ENCODE measurements around the gene IFNL4. TPM values are rescaled to one million over a fixed set of nuclear protein-coding genes. Genes with fewer than 3 reads are reported as not detected.
"Not testable (repeated sequence)": the region's sequence is repeated elsewhere in the genome, so short reads cannot be mapped to it uniquely, and the experiment has no call there.

The IFNL4 gene
- total and polyA plus RNA-seq, 2 donors (not counting 1 experiment from before 2014, with no cell fraction given): not detected

DNA sequence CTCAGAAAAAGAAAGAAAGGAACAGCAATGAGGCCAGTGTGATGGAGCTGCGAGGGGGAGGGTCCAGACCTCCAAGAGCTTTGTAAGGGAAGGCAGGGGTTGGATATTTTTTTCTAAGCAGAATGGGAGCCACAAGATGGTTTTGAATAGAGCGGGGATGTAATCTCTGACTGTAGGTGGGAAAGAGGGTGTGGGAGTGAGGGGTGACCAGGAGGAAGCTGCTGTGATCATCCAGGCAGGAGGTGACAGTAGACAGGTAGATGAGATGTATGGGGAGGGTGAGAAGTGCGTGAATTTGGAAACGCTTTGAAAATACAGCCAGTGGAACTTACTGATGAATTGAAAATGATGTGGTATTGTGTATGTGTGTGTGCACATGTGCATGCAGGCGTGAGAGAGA is 26.9 kb upstream of the IFNL4 start:
- Histone ChIP-seq H3K4me3 (replicated peaks in 1 of 4; ENCODE audit: control extremely low read depth in 1 of 4, insufficient read depth in 1 of 4, low read depth in 3 of 4, low read length in 4 of 4) (no peak overlapping the region), H3K27ac (ENCODE audit: insufficient read depth, low read length) (no peak overlapping the region), H3K4me1 (ENCODE audit: control insufficient read depth, extremely low read depth, insufficient read depth, low read length) (no peaks in the 10 kb centered on the region), H4K20me1 (ENCODE audit: control insufficient read depth, extremely low read depth, insufficient read depth, low read length) (no peaks in the 10 kb centered on the region), H3K36me3 (ENCODE audit: control insufficient read depth, insufficient read depth, low read length) (no peaks in the 10 kb centered on the region), H3K4me2 (ENCODE audit: extremely low read depth, insufficient read depth, low read length) (no peak overlapping the region), H2AFZ (ENCODE audit: low read length) (no peak overlapping the region), H3K9me3 (ENCODE audit: control insufficient read depth, insufficient read depth, low read depth, low read length) (no peaks in the 10 kb centered on the region), H3K9ac (ENCODE audit: insufficient read depth, low read length) (no peak overlapping the region), H3K79me2 (ENCODE audit: control insufficient read depth, insufficient read depth, low read length) (no peaks in the 10 kb centered on the region), H3K27me3 (ENCODE audit: control insufficient read depth, insufficient read depth, low read length) (peaks cover 2% of the 10 kb centered on the region)
- TF ChIP-seq EZH2 (IDR thresholded peaks at IDR 0.05; ENCODE audit: low read length, missing control alignments): no peak
- TF ChIP-seq, protein P1, sequence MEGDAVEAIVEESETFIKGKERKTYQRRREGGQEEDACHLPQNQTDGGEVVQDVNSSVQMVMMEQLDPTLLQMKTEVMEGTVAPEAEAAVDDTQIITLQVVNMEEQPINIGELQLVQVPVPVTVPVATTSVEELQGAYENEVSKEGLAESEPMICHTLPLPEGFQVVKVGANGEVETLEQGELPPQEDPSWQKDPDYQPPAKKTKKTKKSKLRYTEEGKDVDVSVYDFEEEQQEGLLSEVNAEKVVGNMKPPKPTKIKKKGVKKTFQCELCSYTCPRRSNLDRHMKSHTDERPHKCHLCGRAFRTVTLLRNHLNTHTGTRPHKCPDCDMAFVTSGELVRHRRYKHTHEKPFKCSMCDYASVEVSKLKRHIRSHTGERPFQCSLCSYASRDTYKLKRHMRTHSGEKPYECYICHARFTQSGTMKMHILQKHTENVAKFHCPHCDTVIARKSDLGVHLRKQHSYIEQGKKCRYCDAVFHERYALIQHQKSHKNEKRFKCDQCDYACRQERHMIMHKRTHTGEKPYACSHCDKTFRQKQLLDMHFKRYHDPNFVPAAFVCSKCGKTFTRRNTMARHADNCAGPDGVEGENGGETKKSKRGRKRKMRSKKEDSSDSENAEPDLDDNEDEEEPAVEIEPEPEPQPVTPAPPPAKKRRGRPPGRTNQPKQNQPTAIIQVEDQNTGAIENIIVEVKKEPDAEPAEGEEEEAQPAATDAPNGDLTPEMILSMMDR (conservative IDR thresholded peaks at IDR 0.05 in 1 of 2, IDR thresholded peaks at IDR 0.05 in 1 of 2; ENCODE audit: low read depth in 1 of 2, low read length in 2 of 2): no peak
- no peak for DNase-seq (ENCODE audit: low read depth in 2 of 2)

DNA sequence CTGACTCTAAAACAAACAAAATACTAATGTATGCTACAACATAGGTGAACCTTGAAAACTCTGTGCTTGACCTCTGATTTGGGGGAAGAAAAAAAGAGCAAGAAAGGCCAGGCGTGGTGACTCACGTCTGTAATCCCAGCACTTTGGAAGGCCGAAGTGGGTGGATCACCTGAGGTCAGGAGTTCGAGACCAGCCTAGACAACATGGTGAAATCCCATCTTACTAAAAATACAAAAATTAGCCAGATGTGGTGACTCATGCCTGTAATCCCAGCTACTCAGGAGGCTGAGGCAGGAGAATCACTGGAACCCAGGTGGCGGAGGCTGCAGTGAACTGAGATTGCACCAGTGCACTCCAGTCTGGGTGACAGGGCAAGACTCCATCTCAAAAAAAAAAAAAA is 25.2 kb upstream of the IFNL4 start:
- H3K27ac ChIP-seq (ENCODE audit: insufficient read depth, low read length); H3K4me3 ChIP-seq (replicated peaks in 1 of 4; ENCODE audit: control extremely low read depth in 1 of 4, insufficient read depth in 1 of 4, low read depth in 3 of 4, low read length in 4 of 4); H3K4me1 ChIP-seq (ENCODE audit: control insufficient read depth, extremely low read depth, insufficient read depth, low read length); H3K79me2 ChIP-seq (ENCODE audit: control insufficient read depth, insufficient read depth, low read length); H3K36me3 ChIP-seq (ENCODE audit: control insufficient read depth, insufficient read depth, low read length); H3K9me3 ChIP-seq (ENCODE audit: control insufficient read depth, insufficient read depth, low read depth, low read length); H3K27me3 ChIP-seq (ENCODE audit: control insufficient read depth, insufficient read depth, low read length); DNase-seq (ENCODE audit: low read depth in 2 of 2); H3K4me2 ChIP-seq (ENCODE audit: extremely low read depth, insufficient read depth, low read length); H3K9ac ChIP-seq (ENCODE audit: insufficient read depth, low read length); H2AFZ ChIP-seq (ENCODE audit: low read length); H4K20me1 ChIP-seq (ENCODE audit: control insufficient read depth, extremely low read depth, insufficient read depth, low read length): not testable (repeated sequence)

DNA sequence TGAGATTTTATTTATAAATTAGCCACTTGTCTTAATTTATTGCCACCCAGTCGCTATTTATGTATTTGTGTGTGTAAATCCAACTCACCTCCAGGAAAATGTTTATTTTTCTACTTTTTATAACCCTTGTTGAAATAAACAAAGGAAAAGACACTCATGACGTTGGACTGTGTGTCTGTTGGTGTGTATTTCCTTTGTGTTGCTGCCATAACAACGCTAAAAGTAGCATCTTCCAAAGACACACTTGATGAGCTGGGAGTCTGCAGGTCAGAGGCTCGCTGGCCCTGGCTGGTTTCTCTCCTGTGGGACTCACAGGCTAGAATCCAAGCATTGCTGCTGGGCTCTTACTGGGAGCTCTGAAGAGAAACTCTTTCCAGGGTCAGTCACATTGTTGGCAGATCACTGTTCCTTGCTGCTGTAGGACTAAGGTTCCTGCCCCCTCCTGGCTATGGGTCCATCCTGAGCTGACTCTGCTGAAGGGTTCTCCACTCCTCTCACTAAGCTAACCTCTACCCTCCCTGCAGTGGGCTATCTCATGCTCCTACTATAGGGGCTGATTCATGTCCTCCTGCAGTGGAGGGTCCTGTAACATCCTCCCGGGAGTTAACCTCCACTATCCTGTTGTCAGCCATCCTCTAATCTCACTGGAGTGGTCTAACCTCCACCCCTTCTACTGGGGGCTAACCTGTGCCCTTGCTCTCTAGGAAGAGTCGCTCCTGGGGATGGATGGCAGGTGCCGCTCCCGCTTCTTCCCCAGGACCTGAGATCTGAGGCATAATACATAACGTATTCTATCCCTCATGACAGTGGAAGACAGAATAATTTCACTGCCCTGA is 21.6 kb upstream of the IFNL4 start:
- Histone ChIP-seq H3K4me3 (replicated peaks in 1 of 4; ENCODE audit: control extremely low read depth in 1 of 4, insufficient read depth in 1 of 4, low read depth in 3 of 4, low read length in 4 of 4) (no peak overlapping the region), H3K27ac (ENCODE audit: insufficient read depth, low read length) (no peak overlapping the region), H4K20me1 (ENCODE audit: control insufficient read depth, extremely low read depth, insufficient read depth, low read length) (no peaks in the 10 kb centered on the region), H3K27me3 (ENCODE audit: control insufficient read depth, insufficient read depth, low read length) (peaks cover 9% of the 10 kb centered on the region), H2AFZ (ENCODE audit: low read length) (no peak overlapping the region), H3K4me2 (ENCODE audit: extremely low read depth, insufficient read depth, low read length) (no peak overlapping the region), H3K9ac (ENCODE audit: insufficient read depth, low read length) (no peak overlapping the region), H3K4me1 (ENCODE audit: control insufficient read depth, extremely low read depth, insufficient read depth, low read length) (no peaks in the 10 kb centered on the region), H3K79me2 (ENCODE audit: control insufficient read depth, insufficient read depth, low read length) (no peaks in the 10 kb centered on the region), H3K36me3 (ENCODE audit: control insufficient read depth, insufficient read depth, low read length) (no peaks in the 10 kb centered on the region), H3K9me3 (ENCODE audit: control insufficient read depth, insufficient read depth, low read depth, low read length) (no peaks in the 10 kb centered on the region)
- TF ChIP-seq EZH2 (IDR thresholded peaks at IDR 0.05; ENCODE audit: low read length, missing control alignments): no peak
- TF ChIP-seq, protein P1 (conservative IDR thresholded peaks at IDR 0.05 in 1 of 2, IDR thresholded peaks at IDR 0.05 in 1 of 2; ENCODE audit: low read depth in 1 of 2, low read length in 2 of 2): no peak
- DNase-seq (ENCODE audit: low read depth in 2 of 2): no peak

DNA sequence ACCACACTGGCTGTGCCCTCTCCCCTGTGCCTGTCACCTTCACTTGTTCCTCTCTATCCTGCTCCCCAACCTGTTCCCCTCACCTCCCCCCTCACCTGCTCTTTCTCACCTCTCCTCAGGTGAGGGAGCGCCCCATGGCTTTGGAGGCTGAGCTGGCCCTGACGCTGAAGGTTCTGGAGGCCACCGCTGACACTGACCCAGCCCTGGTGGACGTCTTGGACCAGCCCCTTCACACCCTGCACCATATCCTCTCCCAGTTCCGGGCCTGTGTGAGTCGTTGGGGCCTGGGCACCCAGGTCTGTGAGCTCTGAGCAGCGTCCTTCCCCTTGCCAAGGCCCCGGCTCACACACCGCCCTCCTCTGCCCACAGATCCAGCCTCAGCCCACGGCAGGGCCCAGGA is 20.7 kb upstream of the IFNL4 start:
- H3K4me1 ChIP-seq (ENCODE audit: control insufficient read depth, extremely low read depth, insufficient read depth, low read length); H3K4me3 ChIP-seq (replicated peaks in 1 of 4; ENCODE audit: control extremely low read depth in 1 of 4, insufficient read depth in 1 of 4, low read depth in 3 of 4, low read length in 4 of 4); H2AFZ ChIP-seq (ENCODE audit: low read length); H3K79me2 ChIP-seq (ENCODE audit: control insufficient read depth, insufficient read depth, low read length); H3K9ac ChIP-seq (ENCODE audit: insufficient read depth, low read length); H3K4me2 ChIP-seq (ENCODE audit: extremely low read depth, insufficient read depth, low read length); H4K20me1 ChIP-seq (ENCODE audit: control insufficient read depth, extremely low read depth, insufficient read depth, low read length); H3K27ac ChIP-seq (ENCODE audit: insufficient read depth, low read length); H3K36me3 ChIP-seq (ENCODE audit: control insufficient read depth, insufficient read depth, low read length); H3K9me3 ChIP-seq (ENCODE audit: control insufficient read depth, insufficient read depth, low read depth, low read length); DNase-seq (ENCODE audit: low read depth in 2 of 2): not testable (repeated sequence)
- H3K27me3 ChIP-seq (ENCODE audit: control insufficient read depth, insufficient read depth, low read length): peaks cover 18% of the 10 kb centered on the region

DNA sequence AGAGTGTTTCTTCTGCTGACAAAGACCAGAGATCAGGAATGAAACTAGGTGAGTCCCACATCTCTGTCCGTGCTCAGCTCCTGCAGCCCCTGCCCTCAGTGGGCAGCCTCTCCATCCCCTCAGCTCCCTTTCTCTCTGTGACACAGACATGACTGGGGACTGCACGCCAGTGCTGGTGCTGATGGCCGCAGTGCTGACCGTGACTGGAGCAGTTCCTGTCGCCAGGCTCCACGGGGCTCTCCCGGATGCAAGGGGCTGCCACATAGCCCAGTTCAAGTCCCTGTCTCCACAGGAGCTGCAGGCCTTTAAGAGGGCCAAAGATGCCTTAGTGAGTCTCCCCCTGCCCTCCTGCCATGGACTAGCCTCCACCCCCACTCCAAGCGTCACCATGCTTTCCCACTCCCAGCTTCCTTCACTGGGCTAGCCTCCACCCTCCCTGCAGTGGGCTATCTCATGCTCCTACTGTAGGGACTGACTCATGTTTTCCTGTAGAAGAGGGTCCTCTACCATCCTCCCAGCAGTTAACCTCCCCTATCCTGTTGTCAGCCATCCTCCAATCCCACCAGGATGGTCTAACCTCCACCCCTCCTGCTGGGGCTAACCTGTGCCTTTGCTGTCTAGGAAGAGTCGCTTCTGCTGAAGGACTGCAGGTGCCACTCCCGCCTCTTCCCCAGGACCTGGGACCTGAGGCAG is 20.0 kb upstream of the IFNL4 start:
- not testable (repeated sequence) for H3K79me2 ChIP-seq (ENCODE audit: control insufficient read depth, insufficient read depth, low read length); H4K20me1 ChIP-seq (ENCODE audit: control insufficient read depth, extremely low read depth, insufficient read depth, low read length); H3K27ac ChIP-seq (ENCODE audit: insufficient read depth, low read length); H3K36me3 ChIP-seq (ENCODE audit: control insufficient read depth, insufficient read depth, low read length); H3K9ac ChIP-seq (ENCODE audit: insufficient read depth, low read length); H3K4me2 ChIP-seq (ENCODE audit: extremely low read depth, insufficient read depth, low read length); H2AFZ ChIP-seq (ENCODE audit: low read length); H3K4me1 ChIP-seq (ENCODE audit: control insufficient read depth, extremely low read depth, insufficient read depth, low read length); H3K9me3 ChIP-seq (ENCODE audit: control insufficient read depth, insufficient read depth, low read depth, low read length); DNase-seq (ENCODE audit: low read depth in 2 of 2); H3K4me3 ChIP-seq (replicated peaks in 1 of 4; ENCODE audit: control extremely low read depth in 1 of 4, insufficient read depth in 1 of 4, low read depth in 3 of 4, low read length in 4 of 4)
- H3K27me3 ChIP-seq (ENCODE audit: control insufficient read depth, insufficient read depth, low read length): peaks cover 25% of the 10 kb centered on the region

Measured in fibroblast of lung (primary cell).